ENCODE data around the gene PIGS. TPM values are rescaled to one million over a fixed set of nuclear protein-coding genes. Genes with fewer than 3 reads are reported as not detected.

PIGS gene
- total and polyA plus RNA-seq, 9 of the 15 experiments (the other 6 are each of a cell fraction or from before 2014, with no cell fraction given) = 47.5 to 138 (median 57.6) TPM

DNA sequence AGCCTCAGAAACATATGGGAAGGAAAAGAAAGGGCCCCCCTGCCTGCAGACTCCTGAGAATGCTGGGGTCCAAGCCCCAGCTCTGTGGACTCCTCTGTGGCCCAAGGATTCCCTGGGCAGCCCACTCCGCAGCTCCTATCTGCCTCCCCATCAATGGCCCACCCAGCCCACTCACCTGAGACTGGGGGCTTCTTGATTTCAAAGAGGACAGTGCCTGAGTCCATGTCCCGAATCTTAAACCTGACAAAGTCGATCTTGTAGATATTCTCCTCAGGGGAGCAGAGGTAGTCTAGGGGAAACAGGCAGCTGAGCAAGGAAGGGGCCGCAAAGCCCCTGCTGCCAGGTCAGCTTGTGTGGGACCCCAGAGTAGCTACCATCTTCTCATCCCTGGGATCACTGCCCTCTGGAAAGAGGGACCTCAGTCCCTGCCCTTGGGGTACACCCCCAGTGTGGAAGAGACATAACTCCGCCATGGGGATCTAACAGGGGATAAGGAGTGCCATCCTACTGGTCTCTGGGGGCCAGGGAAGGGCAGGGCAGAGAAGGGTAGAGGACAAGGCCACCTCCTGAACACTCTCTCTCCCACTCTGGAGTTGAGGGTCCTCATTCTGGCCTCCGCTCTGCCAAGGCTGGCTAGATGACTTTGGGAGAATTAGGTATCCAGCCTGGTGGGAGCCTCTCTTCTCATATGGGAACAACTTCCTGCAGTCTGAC lies 22.8 kb downstream of the PIGS start:
- Histone ChIP-seq H2AFZ (ENCODE audit: low read depth, low read length) (no peak overlapping the region), H3K4me1 (replicated peaks in 1 of 2; ENCODE audit: control insufficient read depth in 2 of 2, insufficient read depth in 2 of 2, low read length in 2 of 2) (peaks cover 8 to 22% of the 10 kb centered on the region in 2 experiments; a peak in 4 of 5 replicates), H3K9me3 (replicated peaks; ENCODE audit: control insufficient read depth, insufficient read depth, low read depth, low read length) (no peaks in the 10 kb centered on the region), H3K4me2 (ENCODE audit: insufficient read depth, low read length) (no peak overlapping the region), H3K9me1 (ENCODE audit: control insufficient read depth, insufficient read depth, low read length) (peaks cover 4% of the 10 kb centered on the region), H3K79me2 (ENCODE audit: control insufficient read depth, insufficient read depth, low read length) (peaks cover 3% of the 10 kb centered on the region; the same call in 2 of the 3 replicates), H3K27ac (ENCODE audit: extremely low read depth, low read depth, low read length) (no peak overlapping the region), H3K9ac (ENCODE audit: insufficient read depth in 1 of 2, low read depth in 2 of 2, low read length in 2 of 2) (no peak overlapping the region), H3K36me3 (ENCODE audit: control insufficient read depth, insufficient read depth, low read length) (peaks cover 11% of the 10 kb centered on the region), H3K4me3 (no peak overlapping the region), H3K27me3 (ENCODE audit: control insufficient read depth in 2 of 2, insufficient read depth in 2 of 2, low read length in 2 of 2) (no peaks in the 10 kb centered on the region), H4K20me1 (replicated peaks; ENCODE audit: control insufficient read depth, insufficient read depth, low read length) (peaks cover 4% of the 10 kb centered on the region; the same call in 1 of the 2 replicates)
- TF ChIP-seq POLR2H (tag; IDR thresholded peaks at IDR 0.05; ENCODE audit: low read depth) (no peak), E2F3 (CRISPR knock-in tag; IDR thresholded peaks at IDR 0.05) (no peak), L3MBTL2 (IDR thresholded peaks at IDR 0.05) (no peak), CTCF (IDR thresholded peaks at IDR 0.05 in 2 of 3, conservative IDR thresholded peaks at IDR 0.05 in 1 of 3; ENCODE audit: insufficient read depth in 2 of 3, low read depth in 1 of 3, low read length in 3 of 3) (0 out of 6 replicates have a peak, but pooled peaks of 1 of the 3 experiments have one; percentile 12)
- TF ChIP-seq, protein P1, sequence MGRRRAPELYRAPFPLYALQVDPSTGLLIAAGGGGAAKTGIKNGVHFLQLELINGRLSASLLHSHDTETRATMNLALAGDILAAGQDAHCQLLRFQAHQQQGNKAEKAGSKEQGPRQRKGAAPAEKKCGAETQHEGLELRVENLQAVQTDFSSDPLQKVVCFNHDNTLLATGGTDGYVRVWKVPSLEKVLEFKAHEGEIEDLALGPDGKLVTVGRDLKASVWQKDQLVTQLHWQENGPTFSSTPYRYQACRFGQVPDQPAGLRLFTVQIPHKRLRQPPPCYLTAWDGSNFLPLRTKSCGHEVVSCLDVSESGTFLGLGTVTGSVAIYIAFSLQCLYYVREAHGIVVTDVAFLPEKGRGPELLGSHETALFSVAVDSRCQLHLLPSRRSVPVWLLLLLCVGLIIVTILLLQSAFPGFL (CRISPR knock-in tag; IDR thresholded peaks at IDR 0.05) = 0 out of 2 replicates have a peak, but pooled peaks have one; percentile 21
- DNase-seq (ENCODE audit: extremely low read depth in 1 of 4, low spot score in 3 of 4) (no peak), ATAC-seq (no peak), FAIRE-seq (no peak)
- in situ Hi-C loops (cut with MboI) (no loop called here), intact Hi-C loops (cut with micrococcal nuclease) (loop anchor here (5.0 kb wide), 1 partner anchor 36 kb away; no protein-coding TSS in a partner anchor)
- no TSS peak for BruUV-seq (replicated peaks)
- ChIA-PET CTCF (ENCODE audit: low intra/inter-chr PET ratio) (interaction anchor here (0.6 kb wide), 1 partner anchor 160 kb away, joined by 3 read pairs; no protein-coding TSS in a partner anchor), POLR2A (interaction anchor here (1.4 kb wide), 1 partner anchor 53 kb away, joined by 3 read pairs; no protein-coding TSS in a partner anchor)
- 56% methylated on average over 6 of the region's 6 CpGs for WGBS (ENCODE audit: insufficient coverage, low coverage, missing lambda C conversion rate)
